LNCaP clone FGC (cell line): ENCODE data around the gene TARS3.
"Not testable (repeated sequence)": the region's sequence is repeated elsewhere in the genome, so short reads cannot be mapped to it uniquely, and the experiment has no call there.

ENCODE experiments used
- DNase-seq: peaks from one replicate; pipeline ENCODE4 v3.0.0-alpha.2; 2011; ENCODE audit warnings: low read depth
- H3K4me3 ChIP-seq: 2 replicates; pipeline ENCODE4 v1.5.1; 2011; ENCODE audit warnings: mild to moderate bottlenecking, low read depth, low read length, control low read depth
- TF ChIP-seq, protein P1 (sequence below): IDR thresholded peaks from 2 replicates; pipeline ENCODE4 v1.5.1; 2012; ENCODE audit warnings: mild to moderate bottlenecking; ENCODE audit not compliant: control insufficient read depth, insufficient read depth; ENCODE audit errors: extremely low read depth

TARS3 gene

DNA sequence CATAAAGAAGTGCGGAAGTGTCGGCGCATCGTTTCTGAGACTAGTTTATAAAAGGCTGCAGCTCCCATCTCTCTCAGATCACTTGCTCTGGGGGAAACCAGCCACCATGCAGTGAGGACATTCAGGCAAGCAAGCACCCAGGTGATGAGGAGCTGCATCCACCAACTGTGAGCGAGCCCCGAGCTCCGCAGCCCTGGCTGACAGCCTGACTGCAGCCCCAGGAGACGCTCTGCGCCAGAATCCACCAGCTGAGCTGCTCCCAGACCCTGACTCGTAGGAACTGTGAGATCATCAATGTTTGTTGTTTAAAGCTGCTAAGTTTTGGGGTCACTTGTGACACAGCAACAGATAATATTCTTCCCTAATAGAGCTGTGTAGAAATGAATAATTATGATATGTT, 67.1 kb downstream of the TARS3 start:
- TF ChIP-seq, protein P1, sequence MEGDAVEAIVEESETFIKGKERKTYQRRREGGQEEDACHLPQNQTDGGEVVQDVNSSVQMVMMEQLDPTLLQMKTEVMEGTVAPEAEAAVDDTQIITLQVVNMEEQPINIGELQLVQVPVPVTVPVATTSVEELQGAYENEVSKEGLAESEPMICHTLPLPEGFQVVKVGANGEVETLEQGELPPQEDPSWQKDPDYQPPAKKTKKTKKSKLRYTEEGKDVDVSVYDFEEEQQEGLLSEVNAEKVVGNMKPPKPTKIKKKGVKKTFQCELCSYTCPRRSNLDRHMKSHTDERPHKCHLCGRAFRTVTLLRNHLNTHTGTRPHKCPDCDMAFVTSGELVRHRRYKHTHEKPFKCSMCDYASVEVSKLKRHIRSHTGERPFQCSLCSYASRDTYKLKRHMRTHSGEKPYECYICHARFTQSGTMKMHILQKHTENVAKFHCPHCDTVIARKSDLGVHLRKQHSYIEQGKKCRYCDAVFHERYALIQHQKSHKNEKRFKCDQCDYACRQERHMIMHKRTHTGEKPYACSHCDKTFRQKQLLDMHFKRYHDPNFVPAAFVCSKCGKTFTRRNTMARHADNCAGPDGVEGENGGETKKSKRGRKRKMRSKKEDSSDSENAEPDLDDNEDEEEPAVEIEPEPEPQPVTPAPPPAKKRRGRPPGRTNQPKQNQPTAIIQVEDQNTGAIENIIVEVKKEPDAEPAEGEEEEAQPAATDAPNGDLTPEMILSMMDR: no peak
- no peak for DNase-seq
- H3K4me3 ChIP-seq: no peak overlapping the region

DNA sequence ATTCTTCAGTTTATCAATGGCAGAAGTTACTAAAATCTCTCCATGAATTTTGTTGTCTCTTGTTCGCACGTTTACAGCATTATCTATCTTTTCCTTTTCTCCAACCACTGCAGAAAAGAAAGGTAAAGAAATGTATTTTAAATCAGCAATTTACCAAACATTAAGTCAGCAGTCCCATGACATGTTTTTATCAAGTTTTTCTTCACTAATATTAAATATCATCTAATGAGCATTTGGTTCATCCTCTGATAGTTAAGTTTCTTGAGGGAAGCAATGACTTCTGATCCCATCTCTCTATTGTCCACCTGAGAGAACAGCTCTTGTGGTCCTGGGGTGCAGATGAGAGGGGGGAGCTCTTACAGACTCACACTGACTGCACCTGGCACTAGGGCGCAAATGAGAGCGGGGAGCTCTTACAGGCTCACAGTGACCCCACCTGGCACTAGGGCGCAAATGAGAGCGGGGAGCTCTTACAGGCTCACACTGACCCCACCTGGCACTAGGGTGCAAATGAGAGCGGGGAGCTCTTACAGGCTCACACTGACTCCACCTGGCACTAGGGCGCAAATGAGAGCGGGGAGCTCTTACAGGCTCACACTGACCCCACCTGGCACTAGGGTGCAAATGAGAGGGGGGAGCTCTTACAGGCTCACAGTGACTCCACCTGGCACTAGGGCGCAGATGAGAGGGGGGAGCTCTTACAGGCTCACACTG, 69.5 kb downstream of the TARS3 start:
- not testable (repeated sequence) for DNase-seq, H3K4me3 ChIP-seq

DNA sequence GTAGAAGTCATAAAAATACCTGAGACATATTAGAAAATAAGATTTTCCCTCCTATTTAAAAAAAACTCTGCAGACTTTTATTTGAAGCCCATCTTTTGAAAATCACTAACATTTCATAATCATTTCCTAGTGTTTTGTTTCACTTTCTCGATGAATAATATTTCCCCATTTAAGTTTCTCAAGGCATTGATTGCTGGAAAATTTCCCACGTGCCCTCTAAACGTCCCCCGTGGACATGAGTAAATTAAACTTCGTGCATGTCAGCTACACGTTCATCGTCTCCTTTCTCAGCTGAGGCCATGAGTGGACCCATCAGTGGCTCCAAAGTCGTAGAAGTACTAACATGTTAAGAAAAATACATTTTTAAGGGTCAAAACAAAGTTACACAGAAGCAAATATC, 70.1 kb downstream of the TARS3 start:
- TF ChIP-seq, protein P1: no peak
- DNase-seq: no peak
- H3K4me3 ChIP-seq: no peak overlapping the region

DNA sequence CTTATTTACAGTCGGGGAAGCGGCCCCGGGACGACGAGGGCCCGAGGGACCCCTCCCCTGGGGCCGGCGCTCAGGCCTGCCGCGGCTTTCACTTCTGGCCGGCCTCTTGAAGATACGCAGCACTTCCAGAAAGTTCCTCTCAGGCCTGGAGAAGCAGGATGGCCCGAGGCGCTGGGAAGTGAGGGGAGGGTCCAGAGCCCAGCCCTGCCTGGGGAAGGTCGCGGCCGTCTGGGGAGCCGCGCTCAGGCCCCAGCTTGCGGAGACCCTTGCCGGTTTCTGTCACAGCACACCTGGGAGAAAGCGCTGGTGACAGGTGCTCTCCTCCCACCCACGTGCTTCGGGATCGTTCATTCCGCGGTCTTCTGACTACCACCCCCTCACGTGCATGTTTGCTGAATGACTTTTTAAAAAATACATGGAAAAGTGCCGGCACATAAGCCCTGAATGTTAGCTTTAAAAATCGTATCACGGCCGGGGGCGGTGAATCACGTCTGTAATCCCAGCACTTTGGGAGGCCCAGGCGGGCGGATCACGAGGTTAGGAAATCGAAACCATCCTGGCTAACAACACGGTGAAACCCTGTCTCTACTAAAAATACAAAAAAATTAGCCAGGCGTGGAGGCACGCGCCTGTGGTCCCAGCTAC, 71.4 kb downstream of the TARS3 start:
- DNase-seq: no peak
- H3K4me3 ChIP-seq: peak overlapping the region; percentile 76
- TF ChIP-seq, protein P1: no peak

DNA sequence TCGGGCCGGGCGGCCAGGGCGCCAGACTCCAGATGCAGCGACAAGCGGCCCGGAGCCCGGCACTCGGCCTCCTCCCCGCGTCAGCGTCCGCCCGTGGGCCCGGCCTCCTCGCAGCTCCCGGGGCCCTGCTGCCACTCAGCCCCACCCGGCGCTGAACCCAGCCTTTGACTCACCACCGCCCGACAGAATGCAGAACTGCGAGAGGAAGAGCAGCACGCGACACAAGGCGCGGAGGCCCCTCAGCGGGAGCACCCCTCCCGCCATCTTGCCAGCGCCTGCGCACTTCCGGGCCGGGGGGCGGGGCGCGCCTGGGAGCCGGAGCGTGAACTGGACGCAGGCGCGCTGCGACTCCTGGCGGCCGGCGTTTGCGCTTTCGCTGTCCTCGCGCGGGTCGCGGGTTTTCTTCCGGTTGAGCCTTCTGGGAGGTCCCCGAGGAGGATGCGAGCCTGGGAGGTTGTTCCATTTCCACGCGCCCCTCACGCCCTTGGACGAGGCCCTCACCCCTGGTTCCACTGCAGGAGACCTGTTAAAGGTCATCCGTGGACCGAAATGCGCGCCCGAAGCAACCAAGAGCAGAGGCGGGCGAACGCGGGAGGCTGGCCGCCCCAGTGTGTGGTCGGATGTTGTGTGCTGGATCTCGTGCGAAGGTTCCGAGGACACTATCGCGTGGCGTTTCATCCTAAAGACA, 72.0 kb downstream of the TARS3 start, which contains the start of gene TM2D3:
TSS of gene TM2D3 (minus strand) at position 284 of the 688 bp plus-strand sequence. CDS start at position 264, 20 bp downstream.
- TF ChIP-seq, protein P1: peak; percentile 67
- H3K4me3 ChIP-seq: peak within 1 kb of the TSS; percentile 76
- peak; percentile 42 for DNase-seq

DNA sequence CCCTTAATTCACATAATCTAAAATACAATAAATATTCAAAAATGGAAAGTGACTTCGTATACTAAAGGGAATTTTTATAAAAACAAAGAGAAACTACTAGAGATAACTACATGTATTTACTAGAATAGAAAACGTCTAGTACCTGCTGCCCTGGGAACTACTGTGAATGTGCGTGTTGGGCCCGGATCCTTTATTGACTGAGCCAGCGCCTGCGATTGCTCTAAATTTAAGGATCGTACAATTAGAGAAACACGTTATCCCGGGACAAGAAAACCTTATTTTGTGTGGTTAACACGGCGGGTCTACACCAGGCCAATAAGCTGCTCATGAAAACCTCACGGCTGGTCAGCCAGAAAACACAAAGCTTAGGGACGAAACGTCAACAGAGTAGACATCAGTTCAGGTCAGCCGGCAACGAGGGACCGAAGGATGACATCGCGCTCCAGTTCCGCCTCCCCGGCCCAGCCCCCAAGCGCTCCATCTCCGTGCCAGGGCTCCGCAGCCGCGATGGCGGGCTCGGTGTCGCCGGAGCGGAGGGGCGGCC, 72.6 kb downstream of the TARS3 start:
- no peak for DNase-seq
- H3K4me3 ChIP-seq: peak overlapping the region; percentile 76
- TF ChIP-seq, protein P1: no peak

DNA sequence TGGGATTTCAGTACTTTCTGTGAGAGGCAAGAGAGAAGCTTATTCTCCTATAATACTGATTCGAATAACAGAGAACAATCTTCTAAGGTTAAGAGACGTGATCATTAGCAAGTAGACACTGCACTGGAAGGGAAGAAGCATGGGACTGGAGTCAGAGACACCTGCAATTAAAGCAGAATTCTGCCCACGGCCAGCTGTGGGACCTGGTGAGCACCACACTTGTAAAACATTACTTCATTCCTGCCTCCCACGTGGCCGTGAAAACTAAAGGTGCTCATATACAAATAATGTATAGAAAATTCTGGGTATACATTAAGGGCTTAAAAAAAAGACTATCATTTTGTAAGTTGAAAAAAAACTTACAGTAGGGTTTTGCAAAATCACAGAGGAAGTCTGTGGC, 74.1 kb downstream of the TARS3 start:
- no peak overlapping the region for H3K4me3 ChIP-seq
- TF ChIP-seq, protein P1: no peak
- no peak for DNase-seq
